ENCODE data around the gene MC1R.

Gene MC1R

GRCh38 chr16:89890200-89890599 is 28.5 kb upstream of the MC1R start:
- H3K36me3 Mint-ChIP-seq, result peaks cover 41 to 42% of the 10 kb centered on the region in 2 donors
- H3K4me3 Mint-ChIP-seq, result no peak overlapping the region

GRCh38 chr16:89890886-89891657 is 27.6 kb upstream of the MC1R start:
- no peak for DNase-seq
- H3K4me3 Mint-ChIP-seq, result no peak overlapping the region
- no peaks in the 10 kb centered on the region for H3K9me3 Mint-ChIP-seq
- peaks cover 0 to 2% of the 10 kb centered on the region in 2 donors for H3K4me1 Mint-ChIP-seq
- H3K36me3 Mint-ChIP-seq, result peaks cover 36 to 46% of the 10 kb centered on the region in 2 donors
- no peak overlapping the region for H3K27ac Mint-ChIP-seq
- no peak for ATAC-seq (replicated peaks)
- no peaks in the 10 kb centered on the region for H3K27me3 Mint-ChIP-seq

More at GRCh38 chr16:89890200-89890599, 28.5 kb upstream of the MC1R start:
- no peaks in the 10 kb centered on the region for H3K9me3 Mint-ChIP-seq
- H3K27ac Mint-ChIP-seq, result no peak overlapping the region
- ATAC-seq (replicated peaks), result no peak
- no peaks in the 10 kb centered on the region for H3K27me3 Mint-ChIP-seq
- no peak for DNase-seq
- H3K4me1 Mint-ChIP-seq, result peaks cover 0 to 4% of the 10 kb centered on the region in 2 donors

DNA sequence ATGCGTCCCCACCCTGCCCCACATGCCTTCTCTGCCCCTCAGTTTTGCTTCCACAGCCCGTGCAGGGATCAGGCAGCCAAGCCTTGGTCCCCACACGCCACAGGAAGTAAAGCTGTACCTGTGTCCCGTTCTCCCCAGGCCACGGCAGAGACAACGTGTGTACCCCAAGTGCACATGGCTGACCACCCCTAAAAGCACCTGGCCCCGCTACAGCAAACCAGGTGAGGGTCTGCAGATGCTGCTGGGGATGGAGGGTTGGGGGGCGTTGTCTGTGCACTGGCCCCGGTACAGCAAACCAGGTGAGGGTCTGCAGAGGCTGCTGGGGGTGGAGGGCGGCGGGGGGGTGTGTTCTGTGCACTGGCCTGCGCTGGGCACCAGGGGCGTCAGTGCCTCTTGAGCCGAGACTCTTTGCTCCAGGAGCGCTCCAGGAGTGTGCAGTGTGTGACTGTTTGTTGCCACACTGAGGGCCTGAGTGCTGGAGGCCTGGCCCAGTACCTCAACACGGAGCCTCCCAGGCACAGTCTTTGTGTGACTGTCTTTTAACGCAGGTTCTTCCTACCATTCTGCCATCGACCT is 26.5 kb upstream of the MC1R start:
- Mint-ChIP-seq H3K27ac (no peak overlapping the region), H3K36me3 (peaks cover 38 to 44% of the 10 kb centered on the region in 2 donors), H3K4me3 (no peak overlapping the region), H3K9me3 (no peaks in the 10 kb centered on the region), H3K4me1 (peaks cover 0 to 2% of the 10 kb centered on the region in 2 donors), H3K27me3 (no peaks in the 10 kb centered on the region)
- DNase-seq (no peak), ATAC-seq (replicated peaks) (no peak)

- no peak overlapping the region for H3K27ac Mint-ChIP-seq
- no peak overlapping the region for H3K4me3 Mint-ChIP-seq
- DNase-seq (no peak), ATAC-seq (replicated peaks) (no peak)
- no peaks in the 10 kb centered on the region for H3K27me3 Mint-ChIP-seq
- no peaks in the 10 kb centered on the region for H3K9me3 Mint-ChIP-seq
- peaks cover 35 to 44% of the 10 kb centered on the region in 2 donors for H3K36me3 Mint-ChIP-seq
- peaks cover 0 to 2% of the 10 kb centered on the region in 2 donors for H3K4me1 Mint-ChIP-seq
These were observed 26.0 kb upstream of the MC1R start for GRCh38 chr16:89892635-89893034.

- peaks cover 0 to 4% of the 10 kb centered on the region in 2 donors for H3K4me1 Mint-ChIP-seq
- no peak for ATAC-seq (replicated peaks)
- H3K27ac Mint-ChIP-seq, result no peak overlapping the region
- H3K4me3 Mint-ChIP-seq, result no peak overlapping the region
- H3K36me3 Mint-ChIP-seq, result peaks cover 43 to 47% of the 10 kb centered on the region in 2 donors
- no peaks in the 10 kb centered on the region for H3K27me3 Mint-ChIP-seq
- no peak for DNase-seq
- no peaks in the 10 kb centered on the region for H3K9me3 Mint-ChIP-seq
These were observed 24.8 kb upstream of the MC1R start for GRCh38 chr16:89893642-89894548.

DNA sequence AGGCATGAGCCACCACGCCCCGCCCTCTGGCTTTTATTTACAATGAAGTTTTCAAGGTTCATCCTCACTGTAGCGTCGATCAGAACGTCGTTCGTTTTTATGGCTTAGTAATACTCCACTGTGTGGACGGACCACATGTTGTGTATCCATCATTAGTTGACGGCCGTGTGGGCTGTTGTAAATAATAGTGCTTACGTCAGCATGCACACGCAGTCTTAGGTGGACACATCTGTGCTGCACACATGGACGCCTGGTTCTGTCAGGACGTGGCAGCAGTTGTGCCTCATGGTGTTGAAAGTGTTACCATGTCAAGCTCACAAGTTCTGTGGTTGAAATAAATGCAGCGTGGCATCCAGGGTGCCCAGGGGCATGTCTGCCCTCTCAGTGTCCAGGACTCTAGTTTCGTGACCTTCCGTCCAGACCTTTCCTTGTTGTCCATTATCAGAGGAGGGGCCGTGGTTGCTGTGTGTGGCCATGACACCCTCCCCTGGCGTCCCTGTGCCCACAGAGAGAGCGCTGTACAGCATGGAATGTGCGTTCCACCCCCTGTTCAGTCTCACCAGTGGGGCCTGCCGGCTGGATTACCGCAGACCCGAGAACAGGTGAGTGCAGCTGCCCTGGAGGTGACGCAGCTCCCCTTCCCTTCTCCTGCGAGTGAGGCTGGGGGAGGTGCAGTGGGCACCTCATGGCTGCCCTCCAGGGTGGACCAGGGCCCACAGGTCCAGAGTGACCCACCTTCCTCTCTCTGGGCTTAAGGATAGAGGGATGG is 23.0 kb upstream of the MC1R start:
- no peak overlapping the region for H3K4me3 Mint-ChIP-seq
- H3K4me1 Mint-ChIP-seq, result peaks cover 0 to 4% of the 10 kb centered on the region in 2 donors
- ATAC-seq (replicated peaks) (no peak), DNase-seq (no peak)
- H3K27me3 Mint-ChIP-seq, result no peaks in the 10 kb centered on the region
- H3K27ac Mint-ChIP-seq, result no peak overlapping the region
- H3K9me3 Mint-ChIP-seq, result no peaks in the 10 kb centered on the region
- H3K36me3 Mint-ChIP-seq, result peaks cover 50 to 56% of the 10 kb centered on the region in 2 donors

GRCh38 chr16:89897204-89897603 is 21.5 kb upstream of the MC1R start:
- Mint-ChIP-seq H3K4me1 (peaks cover 0 to 2% of the 10 kb centered on the region in 2 donors), H3K4me3 (no peak overlapping the region), H3K9me3 (no peaks in the 10 kb centered on the region), H3K27me3 (no peaks in the 10 kb centered on the region), H3K36me3 (peaks cover 45 to 46% of the 10 kb centered on the region in 2 donors), H3K27ac (no peak overlapping the region)
- ATAC-seq (replicated peaks) (no peak), DNase-seq (no peak)

DNA sequence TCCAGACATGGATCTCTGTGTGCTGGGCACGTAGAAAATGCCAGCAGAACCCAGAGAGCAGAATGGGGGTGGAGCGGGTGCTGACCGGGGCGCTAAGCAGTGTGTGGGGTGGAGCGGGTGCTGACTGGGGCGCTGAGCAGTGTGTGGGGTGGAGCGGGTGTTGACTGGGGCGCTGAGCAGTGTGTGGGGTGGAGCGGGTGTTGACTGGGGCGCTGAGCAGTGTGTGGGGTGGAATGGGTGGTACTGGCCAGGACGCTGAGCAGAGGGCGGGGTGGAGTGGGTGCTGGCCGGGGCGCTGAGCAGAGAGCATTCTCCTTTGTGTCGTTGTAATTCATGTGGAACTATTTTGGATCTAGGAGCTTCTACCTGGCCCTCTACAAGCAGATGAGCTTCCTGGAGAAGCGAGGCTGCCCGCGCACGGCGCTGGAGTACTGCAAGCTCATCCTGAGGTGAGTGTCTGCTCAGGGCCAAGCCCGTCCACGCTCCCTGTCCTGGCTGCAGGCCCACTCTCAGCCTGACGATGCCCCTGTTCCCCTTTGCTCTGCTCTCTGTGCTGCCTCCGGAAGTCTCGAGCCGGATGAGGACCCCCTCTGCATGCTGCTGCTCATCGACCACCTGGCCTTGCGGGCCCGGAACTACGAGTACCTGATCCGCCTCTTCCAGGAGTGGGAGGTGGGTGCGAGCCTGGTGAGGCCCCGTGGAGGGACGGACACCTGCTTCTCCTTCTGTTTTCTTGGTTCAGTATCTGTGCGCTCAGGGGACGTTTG is 20.3 kb upstream of the MC1R start:
- no peak for ATAC-seq (replicated peaks)
- DNase-seq, result no peak
- Mint-ChIP-seq H3K4me3 (no peak overlapping the region), H3K4me1 (peaks cover 0 to 2% of the 10 kb centered on the region in 2 donors), H3K36me3 (peaks cover 38 to 40% of the 10 kb centered on the region in 2 donors), H3K27me3 (no peaks in the 10 kb centered on the region), H3K9me3 (no peaks in the 10 kb centered on the region), H3K27ac (peak overlapping the region; percentile 1)

DNA sequence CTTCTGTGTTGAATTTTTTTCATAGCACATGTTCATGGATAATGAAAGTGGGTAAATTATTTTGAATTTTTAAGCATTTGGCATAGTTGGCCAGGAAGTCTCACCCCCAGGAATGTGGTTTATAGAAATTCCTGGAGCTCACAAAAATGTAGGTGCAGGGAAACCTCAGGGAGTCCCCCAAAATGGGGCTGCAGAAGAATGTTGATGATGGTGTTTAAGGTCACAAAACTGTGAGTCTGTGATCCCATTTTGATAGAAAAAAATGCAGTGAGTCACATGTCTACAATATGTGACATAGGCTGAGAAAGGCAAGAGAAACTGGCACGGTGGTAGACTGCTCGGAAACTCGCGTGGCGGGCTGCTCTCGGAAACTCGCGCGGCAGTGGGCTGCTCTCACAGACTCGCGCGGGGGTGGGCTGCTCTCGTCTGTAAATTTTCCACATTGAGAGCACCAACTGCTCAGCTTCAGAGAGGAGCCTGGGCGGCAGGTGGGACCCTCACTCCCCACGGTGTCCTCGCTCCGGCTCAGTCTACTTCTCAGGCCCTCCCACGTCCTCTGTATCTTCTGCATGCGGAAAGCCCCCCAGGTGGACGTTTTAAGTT is 18.7 kb upstream of the MC1R start:
- Mint-ChIP-seq H3K27me3 (no peaks in the 10 kb centered on the region), H3K4me3 (no peak overlapping the region), H3K27ac (no peak overlapping the region), H3K36me3 (peaks cover 35 to 45% of the 10 kb centered on the region in 2 donors), H3K4me1 (peaks cover 0 to 2% of the 10 kb centered on the region in 2 donors), H3K9me3 (no peaks in the 10 kb centered on the region)
- DNase-seq (no peak), ATAC-seq (replicated peaks) (no peak)

DNA sequence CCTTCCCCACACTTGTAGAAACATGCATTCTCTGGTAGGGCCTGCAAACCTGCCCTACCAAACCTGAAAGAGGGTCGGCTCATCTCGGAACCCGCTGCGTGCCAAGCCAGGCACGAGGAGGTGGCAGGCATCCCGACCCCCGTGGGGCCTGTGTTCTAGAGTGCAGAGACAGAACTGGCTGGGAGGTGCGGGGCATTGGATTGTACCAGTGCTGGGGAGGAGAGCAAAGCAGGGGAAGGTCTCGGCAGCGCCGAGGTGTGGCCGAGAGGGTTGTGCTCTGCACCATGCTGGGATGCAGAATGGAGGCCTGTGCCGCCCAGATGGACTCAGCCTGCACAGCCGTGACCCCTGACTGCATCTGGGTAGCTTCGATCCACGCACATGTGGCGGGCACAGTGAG is 17.8 kb upstream of the MC1R start:
- H3K36me3 Mint-ChIP-seq, result peaks cover 40 to 47% of the 10 kb centered on the region in 2 donors
- ATAC-seq (replicated peaks), result no peak

DNA sequence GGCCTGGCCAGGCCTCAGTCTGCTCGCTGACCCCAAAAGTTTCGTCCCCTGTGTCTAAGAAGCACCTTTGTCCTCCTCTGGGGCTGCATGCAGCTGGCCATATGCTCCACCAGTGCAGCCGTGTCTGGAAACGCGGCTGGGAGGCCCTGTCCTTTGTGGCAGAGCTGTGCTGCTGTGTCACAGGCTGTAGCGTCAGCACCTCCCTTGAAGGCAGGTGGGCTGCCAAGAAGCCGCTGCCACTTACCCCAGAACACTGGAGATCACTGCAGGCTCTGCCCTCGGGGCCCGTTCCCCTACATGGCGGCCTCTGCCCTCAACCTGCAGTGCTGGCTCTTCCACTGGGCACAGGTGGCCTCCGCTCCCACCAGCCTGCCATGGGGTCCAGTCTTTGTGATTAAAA is 15.7 kb upstream of the MC1R start:
- H3K36me3 Mint-ChIP-seq, result peaks cover 42 to 51% of the 10 kb centered on the region in 2 donors
- peaks cover 0 to 2% of the 10 kb centered on the region in 2 donors for H3K4me1 Mint-ChIP-seq
- no peak for ATAC-seq (replicated peaks)
- H3K9me3 Mint-ChIP-seq, result no peaks in the 10 kb centered on the region
- no peak for DNase-seq
- no peak overlapping the region for H3K27ac Mint-ChIP-seq
- H3K4me3 Mint-ChIP-seq, result no peak overlapping the region
- no peaks in the 10 kb centered on the region for H3K27me3 Mint-ChIP-seq

More for the DNA sequence above, 17.8 kb upstream of the MC1R start:
- Mint-ChIP-seq H3K9me3 (no peaks in the 10 kb centered on the region), H3K4me1 (peaks cover 0 to 2% of the 10 kb centered on the region in 2 donors), H3K27me3 (no peaks in the 10 kb centered on the region), H3K4me3 (no peak overlapping the region), H3K27ac (no peak overlapping the region)
- DNase-seq, result no peak

DNA sequence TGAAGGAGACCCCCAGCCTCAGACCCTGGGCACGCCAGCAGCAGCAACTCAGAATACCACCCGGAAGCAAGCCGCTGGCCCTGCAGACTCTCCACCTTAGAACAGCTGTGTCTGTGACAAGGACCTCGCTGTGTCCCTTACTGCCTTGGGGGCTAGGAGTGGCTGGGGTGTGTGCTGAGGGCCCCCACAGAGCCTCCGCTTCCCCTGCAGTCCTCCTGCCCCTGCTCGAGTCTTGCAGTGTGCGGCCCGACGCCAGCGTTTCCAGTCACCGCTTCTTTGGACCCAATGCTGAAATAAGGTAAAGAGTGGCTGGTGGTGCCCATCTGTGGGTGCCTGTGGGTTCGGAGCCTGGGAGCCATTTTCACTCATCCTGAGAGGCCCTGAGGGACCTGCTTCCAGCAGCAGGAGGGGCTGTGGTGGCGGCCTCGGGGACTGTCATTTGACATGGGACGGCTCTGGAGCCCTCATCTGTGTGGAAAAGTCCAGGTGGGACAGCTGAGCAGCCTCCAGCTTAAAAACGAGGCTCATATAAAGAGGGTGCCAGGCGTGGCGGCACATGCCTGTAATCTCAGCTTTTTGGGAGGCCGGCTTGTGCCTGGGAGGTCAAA is 14.7 kb upstream of the MC1R start:
- Mint-ChIP-seq H3K36me3 (peaks cover 41 to 51% of the 10 kb centered on the region in 2 donors), H3K27ac (no peak overlapping the region), H3K9me3 (no peaks in the 10 kb centered on the region), H3K27me3 (no peaks in the 10 kb centered on the region), H3K4me1 (peaks cover 0 to 4% of the 10 kb centered on the region in 2 donors), H3K4me3 (no peak overlapping the region)
- ATAC-seq (replicated peaks) (no peak), DNase-seq (no peak)
